RWPE1 (cell line): ENCODE results near the gene NDUFB10.

Experiments used
- CTCF ChIA-PET: fragments of 350-600 bp; sonication (Branson Sonifier 250); formaldehyde crosslinking; extraction: SDS; loops from one replicate; lab custom pipeline; 2021; lab: Yijun Ruan, JAX
- POLR2A ChIA-PET: fragments of 400-600 bp; formaldehyde crosslinking; extraction: SDS; loops from one replicate; lab custom pipeline; 2020; ENCODE audit warnings: antibody characterized with exemption; ENCODE audit not compliant: low non-redundant PET; lab: Yijun Ruan, JAX
- DNase-seq: peaks from one replicate; pipeline ENCODE4 v3.0.0; 2012; ENCODE audit warnings: low spot score
- H3K27ac ChIP-seq: fragments of 450-650 bp; 2 replicates; pipeline ENCODE4 v1.5.1; 2017
- TF ChIP-seq, protein P1 (sequence below): fragments of 450-650 bp; conservative IDR thresholded peaks from 2 replicates; pipeline ENCODE4 v1.5.1; 2017; ENCODE audit warnings: low read depth, mild to moderate bottlenecking

The NDUFB10 gene

DNA sequence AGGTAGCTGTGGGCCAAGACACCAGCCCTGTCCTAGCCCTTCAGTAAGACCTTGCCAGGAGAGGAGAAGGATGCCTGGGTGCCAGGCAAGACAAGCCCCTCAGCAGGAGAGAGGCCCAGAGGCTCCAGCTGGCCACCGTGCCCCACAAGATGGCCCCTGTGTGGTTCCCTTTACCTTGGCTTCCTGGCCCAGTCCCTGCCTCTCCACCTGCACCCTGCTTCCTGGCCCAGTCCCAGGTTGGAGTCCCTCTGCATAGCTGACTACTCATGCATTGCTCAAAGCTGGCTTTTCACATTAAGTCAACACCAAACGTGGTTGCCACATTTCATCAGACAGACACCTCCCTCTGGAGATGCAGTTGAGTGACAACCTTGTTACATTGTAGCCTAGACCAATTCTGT lies 34.4 kb downstream of the NDUFB10 start:
- TF ChIP-seq, protein P1, sequence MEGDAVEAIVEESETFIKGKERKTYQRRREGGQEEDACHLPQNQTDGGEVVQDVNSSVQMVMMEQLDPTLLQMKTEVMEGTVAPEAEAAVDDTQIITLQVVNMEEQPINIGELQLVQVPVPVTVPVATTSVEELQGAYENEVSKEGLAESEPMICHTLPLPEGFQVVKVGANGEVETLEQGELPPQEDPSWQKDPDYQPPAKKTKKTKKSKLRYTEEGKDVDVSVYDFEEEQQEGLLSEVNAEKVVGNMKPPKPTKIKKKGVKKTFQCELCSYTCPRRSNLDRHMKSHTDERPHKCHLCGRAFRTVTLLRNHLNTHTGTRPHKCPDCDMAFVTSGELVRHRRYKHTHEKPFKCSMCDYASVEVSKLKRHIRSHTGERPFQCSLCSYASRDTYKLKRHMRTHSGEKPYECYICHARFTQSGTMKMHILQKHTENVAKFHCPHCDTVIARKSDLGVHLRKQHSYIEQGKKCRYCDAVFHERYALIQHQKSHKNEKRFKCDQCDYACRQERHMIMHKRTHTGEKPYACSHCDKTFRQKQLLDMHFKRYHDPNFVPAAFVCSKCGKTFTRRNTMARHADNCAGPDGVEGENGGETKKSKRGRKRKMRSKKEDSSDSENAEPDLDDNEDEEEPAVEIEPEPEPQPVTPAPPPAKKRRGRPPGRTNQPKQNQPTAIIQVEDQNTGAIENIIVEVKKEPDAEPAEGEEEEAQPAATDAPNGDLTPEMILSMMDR, result no peak
- ChIA-PET CTCF (interaction anchor here (0.7 kb wide), 1 partner anchor 45 kb away, joined by 3 read pairs; no protein-coding TSS in a partner anchor), POLR2A (interaction anchor here (0.6 kb wide), 1 partner anchor 29 kb away, joined by 3 read pairs; the partner anchor contains the start of gene RPS2)
- peak overlapping the region; percentile 71 for H3K27ac ChIP-seq
- no peak for DNase-seq

DNA sequence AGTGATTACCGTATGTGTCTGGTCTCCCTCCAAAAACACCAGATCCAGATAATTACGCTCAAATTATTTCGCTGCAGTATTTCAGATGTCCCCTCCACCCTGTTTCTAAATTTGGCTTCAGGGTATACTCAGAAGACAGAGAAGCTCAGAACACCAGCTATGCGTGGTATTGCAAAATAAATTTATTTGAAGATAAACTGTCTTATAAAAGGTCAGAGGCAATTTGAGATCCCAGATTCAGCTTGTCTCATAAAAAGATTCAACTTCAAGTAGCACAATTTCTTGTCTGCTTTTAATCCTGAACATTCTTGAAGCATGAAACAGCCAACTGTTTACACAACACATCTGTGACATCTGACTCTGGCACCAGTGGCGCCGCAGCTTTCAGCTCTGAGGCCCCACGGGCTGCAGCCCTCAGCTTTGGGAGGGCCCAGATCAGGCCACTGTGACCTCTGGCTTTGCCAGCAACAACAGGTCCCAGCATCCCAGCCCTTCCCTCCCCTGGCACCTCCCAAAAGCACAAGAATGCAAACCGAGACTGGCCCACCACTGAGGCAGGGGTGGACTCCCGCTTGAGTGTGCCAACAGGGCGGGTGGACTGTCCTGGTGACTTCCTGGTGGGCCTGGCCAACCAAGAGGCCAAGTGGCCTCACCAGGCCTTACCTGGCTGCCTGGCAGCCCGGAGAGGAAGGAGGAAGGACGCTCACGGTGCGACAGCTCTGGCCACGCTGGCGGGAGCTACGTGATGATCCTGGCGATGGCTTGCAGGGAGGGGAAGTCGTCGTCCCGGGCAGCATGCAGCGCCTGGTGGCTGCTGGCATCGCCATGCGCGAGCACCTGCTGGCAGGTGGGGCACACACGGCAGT lies 38.4 kb downstream of the NDUFB10 start:
- TF ChIP-seq, protein P1, result no peak
- CTCF ChIA-PET, result no interaction called here
- POLR2A ChIA-PET, result no interaction called here
- no peak for DNase-seq
- H3K27ac ChIP-seq, result peak overlapping the region; percentile 98

DNA sequence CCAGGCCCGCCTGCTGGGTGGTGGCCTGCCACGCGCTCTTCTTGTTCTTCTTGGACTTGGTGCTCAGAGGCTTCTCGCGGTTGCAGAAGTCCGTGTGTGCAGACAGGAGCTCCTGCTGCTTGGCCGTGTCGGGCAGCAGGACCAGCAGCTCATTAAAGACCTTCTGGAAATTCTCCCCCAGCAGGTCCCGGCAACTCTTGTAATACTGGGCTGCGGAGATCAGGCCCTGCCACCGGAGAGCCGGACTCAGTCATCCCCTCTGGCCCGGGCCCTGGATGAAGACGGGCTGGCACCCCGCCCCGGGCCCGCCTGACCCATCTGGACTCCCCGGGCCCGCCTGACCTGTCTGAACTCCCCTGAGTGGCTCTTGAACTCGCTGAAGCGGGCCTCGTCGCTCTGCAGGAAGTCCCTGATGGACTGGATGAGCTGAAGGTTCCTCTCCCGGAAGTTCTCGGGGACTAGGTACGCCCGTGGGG lies 39.1 kb downstream of the NDUFB10 start:
- CTCF ChIA-PET, result no interaction called here
- no peak for DNase-seq
- POLR2A ChIA-PET, result no interaction called here
- H3K27ac ChIP-seq, result peak overlapping the region; percentile 98
- TF ChIP-seq, protein P1, result no peak

DNA sequence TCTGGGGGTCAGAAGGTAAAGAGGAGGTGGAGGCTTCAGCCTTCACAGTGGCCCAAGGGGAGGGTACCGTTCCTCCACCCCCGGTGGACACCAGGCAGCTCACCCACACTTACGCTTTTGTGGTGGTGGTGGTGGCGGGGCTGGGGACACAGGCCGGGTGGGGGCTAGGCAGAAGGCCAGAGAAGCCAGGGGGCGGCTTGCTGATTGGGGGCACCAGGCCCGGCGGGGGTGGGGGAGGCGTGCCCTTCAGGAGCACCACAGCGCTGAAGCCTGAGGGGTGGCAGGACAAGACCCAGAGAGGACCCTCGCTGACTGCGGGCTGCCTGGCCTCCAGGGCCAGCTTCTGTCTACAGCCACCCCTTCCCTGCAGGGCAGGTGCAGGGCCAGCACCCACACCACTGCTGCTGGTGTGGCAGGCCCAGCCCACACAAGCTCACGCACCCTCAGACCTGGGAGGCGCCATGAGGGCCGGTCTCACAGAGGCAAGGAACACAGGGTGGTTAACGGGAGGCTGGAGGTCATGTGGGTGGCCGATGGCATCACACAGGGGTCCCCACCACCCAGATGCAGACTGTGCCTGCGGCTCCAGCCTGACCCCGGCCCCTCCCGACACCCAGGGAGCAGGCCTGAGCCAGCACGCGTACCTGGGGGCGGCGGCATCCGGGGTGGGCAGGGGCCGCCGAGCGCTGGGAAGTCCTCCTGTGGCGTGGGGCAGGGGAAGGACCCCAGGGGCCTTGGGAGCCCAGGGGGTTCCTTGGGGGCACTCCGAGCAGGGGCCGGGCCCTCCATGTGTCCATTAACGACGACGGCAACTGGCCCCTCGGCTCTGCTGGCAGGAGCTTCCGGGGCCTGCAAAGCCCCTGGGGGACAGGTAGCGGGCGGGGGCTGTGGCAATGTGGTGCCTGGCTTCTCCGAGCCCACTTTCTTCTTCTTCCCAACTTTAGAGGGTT lies 39.8 kb downstream of the NDUFB10 start:
- ChIA-PET POLR2A (no interaction called here), CTCF (no interaction called here)
- H3K27ac ChIP-seq, result peak overlapping the region; percentile 98

DNA sequence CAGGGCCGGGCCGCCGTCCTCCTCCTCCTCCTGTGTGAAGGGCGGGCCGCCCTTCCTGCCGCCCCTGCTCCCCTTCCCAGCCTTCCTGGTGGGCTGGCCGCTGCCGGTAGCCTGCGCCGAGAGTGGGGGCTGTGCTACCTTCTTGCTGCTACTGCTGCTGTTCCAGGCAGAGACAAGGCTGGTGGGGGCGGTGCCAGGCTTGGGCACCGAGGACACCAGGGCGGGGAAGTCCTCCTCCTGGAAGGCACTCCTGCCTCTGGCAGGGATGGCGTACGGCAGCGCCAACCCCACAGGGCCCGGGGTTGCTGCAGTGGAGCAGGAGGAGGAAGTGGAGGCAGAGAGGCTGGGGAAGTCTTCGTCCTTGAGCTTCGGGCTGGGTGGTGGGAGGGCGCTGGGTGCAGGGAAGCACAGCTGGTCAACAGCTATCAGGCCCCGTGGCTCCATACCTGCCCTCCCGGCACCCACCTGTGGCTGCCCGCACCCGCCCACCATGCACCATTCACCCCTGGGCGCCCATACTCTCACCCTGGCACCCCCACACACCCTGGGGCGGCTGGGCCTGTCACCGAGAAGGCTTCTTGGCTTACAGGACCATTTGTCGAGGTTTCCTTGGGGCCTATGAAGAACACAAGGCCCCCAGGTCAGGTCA lies 40.7 kb downstream of the NDUFB10 start:
- CTCF ChIA-PET, result no interaction called here
- H3K27ac ChIP-seq, result peak overlapping the region; percentile 98
- DNase-seq, result no peak
- POLR2A ChIA-PET, result interaction anchor here (0.6 kb wide), 1 partner anchor 511 kb away, joined by 5 read pairs; no protein-coding TSS in a partner anchor
- TF ChIP-seq, protein P1, result no peak

More for the DNA sequence above, 39.8 kb downstream of the NDUFB10 start:
- TF ChIP-seq, protein P1, result no peak
- no peak for DNase-seq
